ENCODE measurements around the gene HOXD13.

DNA sequence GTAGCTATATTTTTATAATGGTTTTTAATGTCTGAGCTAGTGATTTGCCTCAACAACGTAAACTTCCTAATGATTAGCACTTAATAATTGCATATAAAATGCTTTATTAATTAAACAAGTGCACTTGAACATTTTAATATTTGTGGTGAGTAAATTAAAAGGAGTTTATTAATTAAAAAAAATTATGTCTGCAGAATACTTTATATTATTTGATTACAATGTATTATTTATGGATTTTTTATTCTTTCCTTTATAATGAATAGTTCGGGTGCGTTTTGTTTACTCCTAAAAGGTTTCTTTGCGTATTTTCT is 39.3 kb downstream of the HOXD13 start:
- no peak for TF ChIP-seq CREB1 (IDR thresholded peaks at IDR 0.05)
- TF ChIP-seq, protein P1, sequence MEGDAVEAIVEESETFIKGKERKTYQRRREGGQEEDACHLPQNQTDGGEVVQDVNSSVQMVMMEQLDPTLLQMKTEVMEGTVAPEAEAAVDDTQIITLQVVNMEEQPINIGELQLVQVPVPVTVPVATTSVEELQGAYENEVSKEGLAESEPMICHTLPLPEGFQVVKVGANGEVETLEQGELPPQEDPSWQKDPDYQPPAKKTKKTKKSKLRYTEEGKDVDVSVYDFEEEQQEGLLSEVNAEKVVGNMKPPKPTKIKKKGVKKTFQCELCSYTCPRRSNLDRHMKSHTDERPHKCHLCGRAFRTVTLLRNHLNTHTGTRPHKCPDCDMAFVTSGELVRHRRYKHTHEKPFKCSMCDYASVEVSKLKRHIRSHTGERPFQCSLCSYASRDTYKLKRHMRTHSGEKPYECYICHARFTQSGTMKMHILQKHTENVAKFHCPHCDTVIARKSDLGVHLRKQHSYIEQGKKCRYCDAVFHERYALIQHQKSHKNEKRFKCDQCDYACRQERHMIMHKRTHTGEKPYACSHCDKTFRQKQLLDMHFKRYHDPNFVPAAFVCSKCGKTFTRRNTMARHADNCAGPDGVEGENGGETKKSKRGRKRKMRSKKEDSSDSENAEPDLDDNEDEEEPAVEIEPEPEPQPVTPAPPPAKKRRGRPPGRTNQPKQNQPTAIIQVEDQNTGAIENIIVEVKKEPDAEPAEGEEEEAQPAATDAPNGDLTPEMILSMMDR (IDR thresholded peaks at IDR 0.05; ENCODE audit: control extremely low read depth in 1 of 3, insufficient read depth in 1 of 3, low read depth in 1 of 3, low read length in 3 of 3) = no peak
- no peak for TF ChIP-seq GABPA (IDR thresholded peaks at IDR 0.05; ENCODE audit: borderline replicate concordance, insufficient read depth, low read length)
- TF ChIP-seq POLR2AphosphoS5 (IDR thresholded peaks at IDR 0.05; ENCODE audit: low read depth, low read length) = no peak
- no peak for TF ChIP-seq SIN3A (conservative IDR thresholded peaks at IDR 0.05 in 1 of 2, IDR thresholded peaks at IDR 0.05 in 1 of 2; ENCODE audit: low read depth in 1 of 2, low read length in 2 of 2)
- TF ChIP-seq CHD2 (IDR thresholded peaks at IDR 0.05; ENCODE audit: low read length) = no peak
- no peak for TF ChIP-seq FOSL1 (IDR thresholded peaks at IDR 0.05; ENCODE audit: insufficient read depth, low read depth, low read length)

All from H1 (cell line).